Subcutaneous adipose tissue (tissue), 4 donors: ENCODE data around the gene LAMB1. TPM values are rescaled to one million over a fixed set of nuclear protein-coding genes. Genes with fewer than 3 reads are reported as not detected.

Source experiments
- CTCF ChIP-seq: fragments of 450-650 bp; IDR thresholded peaks from one replicate; pipeline ENCODE4 v1.5.1; 2016; ENCODE audit warnings: low read depth, mild to moderate bottlenecking, control low read depth, antibody characterized with exemption, moderate library complexity
- total RNA-seq, 4 donors: library from RNA; depleted of rRNA; stranded (reverse); fragments of >200 nt; gene quantifications; one replicate each; pipeline ENCODE4 v1.1.0, GENCODE V29; 2016

Gene LAMB1
- total RNA-seq, 4 donors from 2014 or later = 218 to 376 (median 309) TPM

DNA sequence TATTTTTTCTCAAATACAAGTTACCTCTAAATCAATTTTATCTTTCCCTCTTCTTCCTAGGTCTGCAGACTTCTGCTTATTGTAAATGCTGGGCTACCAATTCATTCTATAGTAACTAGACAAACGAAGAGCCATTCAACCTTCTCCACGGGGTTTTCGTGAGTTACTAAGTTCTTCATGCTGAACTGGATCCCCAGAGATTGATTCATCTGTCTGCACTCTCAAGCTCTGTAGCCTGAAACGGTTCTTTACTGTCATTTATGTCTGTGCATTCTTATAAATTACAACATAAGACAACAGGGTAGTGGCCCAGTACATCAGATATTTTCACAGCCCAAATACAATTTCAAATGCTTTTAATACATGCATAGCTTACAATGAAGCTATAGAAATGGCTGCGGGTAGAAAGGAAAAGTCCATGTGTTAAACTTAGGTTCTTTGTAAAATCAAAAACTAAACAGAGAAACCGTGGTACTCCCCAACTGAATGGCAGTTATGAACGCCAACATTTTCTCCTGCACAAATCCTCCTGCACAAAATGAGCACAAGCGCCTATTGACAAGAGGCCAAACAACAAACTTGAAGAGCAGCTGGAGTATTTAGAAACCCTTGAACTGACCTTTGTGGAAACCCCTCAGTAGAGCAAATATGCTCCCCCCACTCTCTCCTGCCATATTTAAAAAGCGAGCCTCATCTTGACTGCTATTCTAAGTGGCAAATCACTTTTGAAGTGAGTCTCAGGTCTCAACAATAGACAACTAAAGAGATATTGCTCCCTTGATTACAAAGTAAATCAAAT is 20.7 kb downstream of the LAMB1 start:
- TF ChIP-seq CTCF = no peak

GRCh38 chr7:107981466-107981865 is 21.5 kb downstream of the LAMB1 start:
- no peak for TF ChIP-seq CTCF

DNA sequence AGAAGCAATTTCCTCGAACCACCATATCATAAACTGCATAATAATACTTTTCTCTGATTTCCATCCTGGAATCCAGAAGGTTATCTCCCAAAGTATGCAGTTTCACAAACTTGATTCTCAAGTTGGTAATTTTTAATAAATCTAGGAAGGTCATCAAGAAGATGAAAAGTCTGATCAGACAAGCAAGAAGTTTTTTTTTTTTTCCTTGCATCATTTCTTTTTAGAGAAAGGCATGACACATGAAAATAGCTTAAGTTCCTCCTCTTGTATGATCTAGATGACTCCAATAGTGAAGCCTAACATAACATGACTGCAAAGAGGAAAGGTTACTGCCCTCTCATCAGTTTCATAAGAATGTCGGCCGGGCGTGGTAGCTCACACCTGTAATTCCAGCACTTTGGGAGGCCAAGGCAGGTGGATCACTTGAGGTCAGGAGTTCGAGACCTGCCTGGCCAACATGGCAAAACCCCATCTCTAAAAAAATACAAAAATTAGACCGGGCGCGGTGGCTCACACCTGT is 22.2 kb downstream of the LAMB1 start:
- no peak for TF ChIP-seq CTCF

GRCh38 chr7:107980171-107980570 is 22.8 kb downstream of the LAMB1 start:
- no peak for TF ChIP-seq CTCF

GRCh38 chr7:107978815-107979408 is 24.0 kb downstream of the LAMB1 start:
- TF ChIP-seq CTCF = no peak

- no peak for TF ChIP-seq CTCF
Observed at GRCh38 chr7:107977048-107977447, 25.9 kb downstream of the LAMB1 start.

GRCh38 chr7:107976620-107977019 is 26.3 kb downstream of the LAMB1 start:
- no peak for TF ChIP-seq CTCF
